Measurements from ENCODE around the gene DUOXA2. TPM values are rescaled to one million over a fixed set of nuclear protein-coding genes. Genes with fewer than 3 reads are reported as not detected.

DUOXA2 gene
- total RNA-seq, 4 donors from 2014 or later = 11.8 to 48.4 (median 27.0) TPM

DNA sequence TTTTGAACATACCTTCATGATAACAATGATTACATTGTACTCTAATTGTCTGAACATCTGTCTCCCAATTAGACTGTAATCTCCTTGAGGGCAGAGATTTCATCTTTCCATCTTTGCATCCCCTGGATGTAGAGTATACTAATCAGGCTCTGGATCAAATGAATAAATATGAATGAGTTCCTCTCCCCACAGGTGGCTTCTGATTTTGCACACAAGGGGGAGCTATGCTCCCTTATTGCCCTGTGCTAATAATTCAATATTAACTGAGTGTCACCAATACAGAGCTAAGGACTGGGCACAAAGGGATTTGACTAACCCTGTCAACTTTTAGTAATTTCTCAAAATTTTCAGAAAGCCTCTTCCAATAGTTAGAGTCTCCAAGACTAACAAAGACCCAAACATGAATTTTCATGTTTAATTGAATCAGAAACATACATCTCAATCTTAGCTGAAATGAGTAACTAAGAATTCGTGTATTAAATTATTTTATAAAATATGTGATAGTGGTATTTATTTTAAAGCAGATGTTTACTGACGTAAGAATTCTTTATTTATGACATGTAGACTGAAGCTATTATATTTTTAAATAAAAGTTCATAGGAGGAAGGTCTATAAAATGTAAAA lies 12.5 kb downstream of the DUOXA2 start:
- intact Hi-C loops (cut with DNase I) = no loop called here
- DNase-seq = peak; percentile 30 to 31
- 77 to 79% methylated on average over 2 of the region's 2 CpGs for WGBS, 2 donors
- peaks cover 52 to 60% of the 10 kb centered on the region in 2 donors for H3K4me1 ChIP-seq
- no peaks in the 10 kb centered on the region for H3K27me3 ChIP-seq
- no peaks in the 10 kb centered on the region for H3K9me3 ChIP-seq
- TF ChIP-seq, protein P1, sequence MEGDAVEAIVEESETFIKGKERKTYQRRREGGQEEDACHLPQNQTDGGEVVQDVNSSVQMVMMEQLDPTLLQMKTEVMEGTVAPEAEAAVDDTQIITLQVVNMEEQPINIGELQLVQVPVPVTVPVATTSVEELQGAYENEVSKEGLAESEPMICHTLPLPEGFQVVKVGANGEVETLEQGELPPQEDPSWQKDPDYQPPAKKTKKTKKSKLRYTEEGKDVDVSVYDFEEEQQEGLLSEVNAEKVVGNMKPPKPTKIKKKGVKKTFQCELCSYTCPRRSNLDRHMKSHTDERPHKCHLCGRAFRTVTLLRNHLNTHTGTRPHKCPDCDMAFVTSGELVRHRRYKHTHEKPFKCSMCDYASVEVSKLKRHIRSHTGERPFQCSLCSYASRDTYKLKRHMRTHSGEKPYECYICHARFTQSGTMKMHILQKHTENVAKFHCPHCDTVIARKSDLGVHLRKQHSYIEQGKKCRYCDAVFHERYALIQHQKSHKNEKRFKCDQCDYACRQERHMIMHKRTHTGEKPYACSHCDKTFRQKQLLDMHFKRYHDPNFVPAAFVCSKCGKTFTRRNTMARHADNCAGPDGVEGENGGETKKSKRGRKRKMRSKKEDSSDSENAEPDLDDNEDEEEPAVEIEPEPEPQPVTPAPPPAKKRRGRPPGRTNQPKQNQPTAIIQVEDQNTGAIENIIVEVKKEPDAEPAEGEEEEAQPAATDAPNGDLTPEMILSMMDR (IDR thresholded peaks at IDR 0.05) = peak in 5 of 6 experiments; percentile 25 to 57 (median 52)
- no peak for TF ChIP-seq POLR2A (IDR thresholded peaks at IDR 0.05)
- no peak overlapping the region for H3K4me3 ChIP-seq (replicated peaks in 1 of 3)
- H3K27ac ChIP-seq = peak overlapping the region; percentile 0 to 82 (median 80)
- no peaks in the 10 kb centered on the region for H3K36me3 ChIP-seq

DNA sequence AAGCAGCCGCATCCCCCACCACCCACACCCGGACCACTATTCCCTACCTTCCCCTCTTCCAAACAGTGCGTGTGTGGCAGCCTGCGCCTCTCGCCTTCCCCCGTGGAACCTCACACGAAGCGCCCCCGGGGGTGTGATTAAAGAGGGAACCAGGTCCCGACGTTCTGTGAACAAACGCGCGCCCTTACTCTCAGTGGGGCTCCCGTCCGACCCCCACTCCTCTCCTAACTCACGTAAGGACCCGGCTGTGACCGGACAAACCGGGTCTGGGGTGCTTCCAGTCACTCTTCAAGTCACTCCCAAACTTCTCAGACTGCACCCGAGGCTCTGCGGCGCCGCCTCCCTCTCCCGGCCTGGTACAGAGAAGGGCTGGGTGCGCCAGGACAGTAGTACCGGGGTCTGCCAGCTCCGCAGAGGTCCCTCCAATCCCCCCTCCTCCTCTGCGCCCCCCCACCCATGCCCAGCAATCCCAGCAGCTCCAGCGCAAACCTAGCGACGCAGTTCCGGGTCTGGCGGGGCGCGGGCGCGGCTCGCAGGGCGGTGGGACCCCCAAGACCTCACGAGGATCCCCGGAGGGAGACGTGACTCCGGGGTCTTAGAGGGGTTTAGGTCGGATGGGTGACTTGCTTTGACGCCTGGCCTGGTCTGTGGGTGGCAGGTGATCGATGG lies 15.0 kb downstream of the DUOXA2 start:
- DNase-seq = peak; percentile 58 to 60
- Histone ChIP-seq H3K4me3 (replicated peaks in 1 of 3) (peak overlapping the region; percentile 6 to 47 (median 41)), H3K36me3 (no peaks in the 10 kb centered on the region), H3K27ac (peak overlapping the region; percentile 85 to 96 (median 90)), H3K27me3 (no peaks in the 10 kb centered on the region), H3K9me3 (no peaks in the 10 kb centered on the region), H3K4me1 (peaks cover 55 to 62% of the 10 kb centered on the region in 2 donors)
- intact Hi-C loops (cut with DNase I) = no loop called here
- no peak for TF ChIP-seq POLR2A (IDR thresholded peaks at IDR 0.05)
- TF ChIP-seq, protein P1 (IDR thresholded peaks at IDR 0.05) = no peak
- 3 to 5% methylated on average over 37 to 45 of the region's 47 CpGs for WGBS, 2 donors

DNA sequence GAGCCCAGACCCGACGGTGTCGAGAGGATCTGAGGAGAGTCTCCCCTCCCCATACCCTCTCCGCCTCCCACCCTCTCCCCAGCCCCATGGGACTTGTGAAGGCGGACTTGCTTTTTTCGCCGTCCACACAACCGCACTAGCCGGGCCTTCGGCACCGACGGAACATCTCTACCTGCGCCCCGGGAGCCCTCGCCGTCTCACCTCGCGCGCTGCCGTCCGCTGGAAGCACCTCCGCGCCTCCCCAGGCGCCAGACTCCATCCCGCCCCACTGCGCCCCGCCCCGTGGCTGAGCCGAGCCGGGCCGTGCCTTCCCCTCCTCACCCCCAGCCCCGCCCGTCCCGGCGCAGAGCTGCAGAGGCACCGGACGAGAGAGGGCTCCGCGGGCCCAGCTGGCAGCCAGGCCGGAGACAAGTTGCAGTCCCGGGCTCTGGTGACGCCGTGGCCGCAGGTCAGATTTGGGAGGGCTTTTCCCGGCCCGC lies 15.6 kb downstream of the DUOXA2 start, which contains the start of the genes DUOX1 and DUOXA1:
DUOX1 (plus strand) TSS at position 344 of the 479 bp plus-strand sequence. CDS start 1,973 bp downstream, outside the sequence.
DUOXA1 (minus strand) TSS at position 229 of the 479 bp plus-strand sequence. CDS start 6,865 bp downstream, outside the sequence.
- Histone ChIP-seq H3K27me3 (no peaks in the 10 kb centered on the region), H3K4me3 (replicated peaks in 1 of 3) (peak within 1 kb of the TSS; percentile 6 to 47 (median 41)), H3K4me1 (peaks cover 56 to 62% of the 10 kb centered on the region in 2 donors), H3K36me3 (no peaks in the 10 kb centered on the region), H3K9me3 (no peaks in the 10 kb centered on the region), H3K27ac (peak within 1 kb of the TSS; percentile 85 to 96 (median 90))
- intact Hi-C loops (cut with DNase I) = no loop called here
- TF ChIP-seq, protein P1 (IDR thresholded peaks at IDR 0.05) = no peak
- TF ChIP-seq POLR2A (IDR thresholded peaks at IDR 0.05) = peak in 1 of 2 donors; percentile 82
- 0 to 3% methylated on average over 3 to 6 of the region's 46 CpGs for WGBS, 2 donors
- peak; percentile 91 to 93 for DNase-seq

DNA sequence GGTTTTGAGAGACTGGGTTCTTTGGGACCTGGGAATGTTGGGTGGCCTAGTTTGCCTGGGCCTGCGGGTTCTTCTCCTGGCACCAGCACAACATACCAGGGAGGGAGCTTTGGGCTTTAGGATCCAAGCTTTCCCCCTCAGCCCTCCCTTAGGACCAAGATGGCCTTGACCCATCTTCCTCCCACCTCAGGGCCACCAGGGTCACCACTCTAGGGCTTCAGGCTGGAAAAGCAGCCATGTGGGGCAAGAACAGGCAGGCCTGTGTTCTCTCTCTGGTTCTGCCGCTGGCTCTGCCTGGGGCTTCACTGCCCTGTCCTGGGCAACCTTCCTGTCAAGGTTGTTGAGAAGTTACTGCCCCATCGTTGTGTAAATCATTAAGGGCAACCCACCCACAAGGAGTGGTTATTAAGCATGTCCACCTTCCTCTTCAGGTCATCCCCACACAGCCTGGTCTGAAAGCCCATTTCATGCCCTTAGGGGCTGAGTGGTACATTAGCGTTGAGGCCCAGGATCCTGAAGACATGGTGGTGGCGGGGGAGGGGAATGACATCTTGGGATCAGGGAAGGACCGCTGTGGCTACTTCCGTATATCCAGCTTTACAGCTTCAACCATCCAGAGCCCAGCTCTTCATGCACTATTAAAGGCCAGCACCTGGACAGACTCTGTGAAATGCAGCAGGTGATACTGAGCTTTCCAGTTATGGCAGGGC lies 16.3 kb downstream of the DUOXA2 start:
- intact Hi-C loops (cut with DNase I) = no loop called here
- H3K9me3 ChIP-seq = no peaks in the 10 kb centered on the region
- TF ChIP-seq, protein P1 (IDR thresholded peaks at IDR 0.05) = no peak
- no peak for TF ChIP-seq POLR2A (IDR thresholded peaks at IDR 0.05)
- peak overlapping the region in 2 of 3 donors; percentile 27 to 47 for H3K4me3 ChIP-seq (replicated peaks in 1 of 3)
- H3K27ac ChIP-seq = peak overlapping the region; percentile 79 to 96 (median 90)
- no peaks in the 10 kb centered on the region for H3K27me3 ChIP-seq
- no peaks in the 10 kb centered on the region for H3K36me3 ChIP-seq
- WGBS, 2 donors = 38 to 57% methylated on average over 6 to 7 of the region's 7 CpGs
- peaks cover 58 to 62% of the 10 kb centered on the region in 2 donors for H3K4me1 ChIP-seq
- peak; percentile 37 to 47 for DNase-seq

All from thyroid gland (tissue), 4 donors.